Stimulated activated memory B cell treated with anti-CD40 and anti-IgM and Interleukin-4, amounts not matched to agents 10 μg/mL and 1 μg/mL and 100 μg/mL, for 72 hours (primary cell): ENCODE data around the gene LBX1.

ENCODE experiments used
- ATAC-seq: fragments of 150-1000 bp; cut with Tn5 transposase; 2 replicates; pipeline ENCODE4 v1.10.0; 2021
- H3K27ac Mint-ChIP-seq: one replicate; pipeline ENCODE4 v1.8.0; 2022; ENCODE audit warnings: mild to moderate bottlenecking, mixed read lengths
- H3K27me3 Mint-ChIP-seq: one replicate; pipeline ENCODE4 v1.8.0; 2022; ENCODE audit warnings: mixed read lengths
- H3K36me3 Mint-ChIP-seq: one replicate; pipeline ENCODE4 v1.8.0; 2022; ENCODE audit warnings: mixed read lengths
- H3K4me1 Mint-ChIP-seq: one replicate; pipeline ENCODE4 v1.8.0; 2022; ENCODE audit warnings: mixed read lengths
- H3K4me3 Mint-ChIP-seq: one replicate; pipeline ENCODE4 v1.8.0; 2022; ENCODE audit warnings: mild to moderate bottlenecking, moderate library complexity, mixed read lengths
- H3K9me3 Mint-ChIP-seq: one replicate; pipeline ENCODE4 v1.8.0; 2022; ENCODE audit warnings: mixed read lengths

The LBX1 gene, protein sequence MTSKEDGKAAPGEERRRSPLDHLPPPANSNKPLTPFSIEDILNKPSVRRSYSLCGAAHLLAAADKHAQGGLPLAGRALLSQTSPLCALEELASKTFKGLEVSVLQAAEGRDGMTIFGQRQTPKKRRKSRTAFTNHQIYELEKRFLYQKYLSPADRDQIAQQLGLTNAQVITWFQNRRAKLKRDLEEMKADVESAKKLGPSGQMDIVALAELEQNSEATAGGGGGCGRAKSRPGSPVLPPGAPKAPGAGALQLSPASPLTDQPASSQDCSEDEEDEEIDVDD

DNA sequence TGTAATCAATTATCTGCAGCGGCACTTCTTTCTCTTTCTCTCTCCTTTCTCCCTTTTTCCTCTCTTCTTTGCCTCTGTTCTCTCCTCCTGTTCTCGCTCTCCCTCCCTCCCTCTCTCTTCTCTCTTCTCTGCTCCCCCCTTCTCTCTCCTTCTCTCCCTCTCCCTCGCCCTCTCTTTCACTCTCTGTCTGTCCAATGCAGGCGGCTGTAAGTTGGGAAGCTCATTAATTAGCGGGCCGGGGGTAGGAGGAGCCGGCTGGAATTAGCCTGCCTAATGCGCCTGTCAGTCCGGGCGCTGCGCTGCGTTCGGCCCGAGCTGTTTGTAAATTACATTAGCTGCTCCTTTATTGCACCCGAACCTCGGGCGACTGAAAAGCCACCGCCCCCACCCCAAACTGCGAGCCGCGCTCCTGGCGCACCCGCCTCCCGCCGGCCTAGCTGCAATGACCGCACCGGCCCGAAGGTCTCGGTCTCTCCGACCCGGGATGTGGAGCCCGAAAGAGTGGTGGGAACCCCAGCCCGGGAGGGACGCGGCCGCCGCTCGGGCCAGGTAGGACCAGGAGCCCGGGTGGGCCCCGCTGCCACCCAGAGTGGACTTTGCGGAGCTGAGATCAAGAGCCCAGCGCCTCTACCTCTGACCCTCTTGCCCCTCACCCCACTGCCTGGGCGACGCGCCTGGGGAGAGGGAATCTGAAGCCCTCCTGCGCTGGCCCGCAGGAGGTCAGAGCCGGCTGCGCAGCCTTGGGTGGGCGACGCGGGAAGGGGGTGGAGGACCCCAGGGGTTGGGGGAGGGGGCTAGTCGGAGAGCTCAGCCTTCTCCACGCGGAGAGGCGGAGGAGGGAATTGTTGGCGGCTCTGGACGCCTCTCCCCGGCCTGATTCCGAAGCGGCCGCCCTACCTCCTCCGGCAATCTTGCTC lies at the start of gene LBX1:
Gene LBX1, minus strand, starts transcription at position 198 of the 917 bp plus-strand sequence. CDS start 648 bp downstream, outside the sequence.
- Mint-ChIP-seq H3K4me3 (peak within 1 kb of the TSS; percentile 43), H3K27ac (no peak within 1 kb of the TSS), H3K36me3 (peaks cover 6% of the 10 kb centered on the region), H3K9me3 (peaks cover 6% of the 10 kb centered on the region), H3K27me3 (peaks cover 97% of the 10 kb centered on the region), H3K4me1 (peaks cover 42% of the 10 kb centered on the region)
- no peak for ATAC-seq

DNA sequence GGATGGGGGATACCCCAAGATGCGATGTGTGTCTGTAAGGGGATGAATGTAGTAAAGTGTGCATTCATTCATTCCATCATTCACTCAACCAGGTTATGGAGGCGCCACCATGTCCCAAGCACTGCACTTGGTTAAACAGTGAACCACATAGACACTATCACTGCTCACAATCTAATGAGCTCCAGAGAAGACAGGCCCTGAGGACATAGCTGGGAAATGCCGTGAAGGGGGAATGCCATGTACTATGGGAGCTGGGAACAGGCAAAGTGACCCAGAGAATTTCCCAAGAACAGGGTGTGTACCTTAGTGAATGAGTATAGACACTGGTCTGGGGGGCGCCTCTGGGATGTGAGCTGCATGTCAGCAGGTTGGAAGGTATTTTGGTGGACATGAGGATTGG lies 44.5 kb upstream of the LBX1 start:
- ATAC-seq = no peak
- no peak overlapping the region for H3K4me3 Mint-ChIP-seq
- peaks cover 27% of the 10 kb centered on the region for H3K27me3 Mint-ChIP-seq
- H3K9me3 Mint-ChIP-seq = no peaks in the 10 kb centered on the region
- H3K27ac Mint-ChIP-seq = no peak overlapping the region
- H3K4me1 Mint-ChIP-seq = peaks cover 8% of the 10 kb centered on the region
- H3K36me3 Mint-ChIP-seq = no peaks in the 10 kb centered on the region

DNA sequence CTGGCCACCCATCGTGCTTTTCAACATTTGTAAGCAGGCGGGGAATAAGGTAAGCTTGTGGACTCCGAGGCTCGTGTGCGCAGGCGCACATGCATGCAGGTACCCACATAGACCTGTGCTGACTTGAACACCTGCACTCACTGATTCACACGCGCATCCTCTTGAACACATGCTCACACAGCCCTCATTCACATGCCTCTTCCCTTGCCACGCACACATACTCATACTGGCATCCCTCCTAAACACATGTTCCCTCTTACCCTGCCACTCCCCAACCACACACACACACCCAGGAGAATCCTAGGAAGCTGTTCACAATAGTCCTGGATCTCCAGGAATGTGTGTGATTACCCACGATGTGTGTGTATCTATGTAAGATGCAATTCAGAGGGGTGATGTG lies 44.1 kb upstream of the LBX1 start:
- H3K27ac Mint-ChIP-seq = no peak overlapping the region
- peaks cover 27% of the 10 kb centered on the region for H3K27me3 Mint-ChIP-seq
- peaks cover 8% of the 10 kb centered on the region for H3K4me1 Mint-ChIP-seq
- ATAC-seq = no peak
- no peaks in the 10 kb centered on the region for H3K36me3 Mint-ChIP-seq
- H3K9me3 Mint-ChIP-seq = no peaks in the 10 kb centered on the region
- H3K4me3 Mint-ChIP-seq = no peak overlapping the region

DNA sequence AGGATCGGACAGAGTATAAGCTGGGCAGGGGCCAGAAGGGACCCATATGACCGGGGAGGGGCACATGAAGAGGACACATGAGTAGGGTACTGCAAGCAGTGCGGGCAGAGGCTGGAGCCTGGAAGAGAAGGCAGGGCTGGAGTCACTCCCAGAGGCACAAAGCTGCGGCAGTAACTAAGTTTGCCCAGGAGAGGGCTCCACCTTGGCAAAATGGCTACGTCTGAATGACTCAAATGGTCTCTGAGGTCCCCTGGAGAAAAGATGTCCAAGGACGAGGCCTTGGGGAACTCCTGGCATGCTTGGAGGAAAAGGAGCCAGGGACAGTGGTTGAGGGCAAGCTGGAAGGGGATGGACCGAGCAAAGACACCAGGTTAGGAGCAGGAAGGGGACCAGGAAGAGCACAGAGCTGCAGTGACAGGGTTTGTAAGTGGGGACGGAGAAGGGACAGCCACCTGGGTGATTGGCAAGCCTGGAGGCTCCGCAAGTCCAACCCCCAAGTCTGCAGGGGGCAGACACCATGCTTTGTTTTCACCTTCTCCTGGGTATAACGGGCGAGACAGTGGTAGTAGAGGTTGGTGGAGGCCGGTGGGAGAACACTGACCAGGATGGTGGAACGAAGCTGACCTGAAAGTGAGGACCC lies 43.1 kb upstream of the LBX1 start:
- Mint-ChIP-seq H3K36me3 (no peaks in the 10 kb centered on the region), H3K27me3 (peaks cover 27% of the 10 kb centered on the region), H3K4me3 (no peak overlapping the region), H3K27ac (no peak overlapping the region), H3K4me1 (peaks cover 8% of the 10 kb centered on the region), H3K9me3 (no peaks in the 10 kb centered on the region)
- ATAC-seq = peak; percentile 64

DNA sequence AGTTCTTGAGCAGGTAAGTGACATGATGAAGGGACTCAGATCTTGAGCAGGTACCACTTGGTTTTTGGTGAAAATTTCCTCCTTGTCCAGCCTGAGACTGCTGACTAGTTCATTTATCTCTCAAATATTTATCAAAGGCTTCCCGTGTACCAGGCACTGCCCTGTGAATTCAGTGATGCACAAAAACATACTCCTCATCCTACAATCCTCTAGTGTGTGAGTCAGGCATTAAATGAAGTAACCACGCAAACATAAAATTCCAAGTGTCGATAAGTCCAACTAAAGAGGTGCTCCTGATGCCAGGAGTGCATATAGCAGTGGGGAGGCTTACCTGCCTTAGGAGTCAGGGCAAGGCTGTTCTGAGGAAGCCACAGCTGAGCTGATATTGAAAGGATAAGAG lies 41.5 kb upstream of the LBX1 start:
- ATAC-seq = no peak

DNA sequence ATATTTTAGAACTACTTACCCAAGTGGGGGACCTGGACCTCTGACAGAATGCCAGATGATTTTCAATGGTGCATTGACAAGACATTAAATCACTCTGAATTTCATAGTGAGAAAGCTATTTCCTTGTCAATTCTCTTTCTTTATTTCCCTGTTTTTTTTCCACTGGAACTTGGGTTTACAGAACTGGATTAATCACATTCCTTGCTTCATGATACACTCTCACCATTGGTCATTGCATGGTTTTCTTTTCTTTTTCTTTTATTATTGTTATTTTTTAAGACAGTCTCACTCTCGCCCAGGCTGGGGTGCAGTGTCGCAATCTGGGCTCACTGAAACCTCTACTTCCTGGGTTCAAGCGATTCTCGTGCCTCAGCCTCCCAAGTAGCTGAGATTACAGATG lies 38.5 kb upstream of the LBX1 start:
- H3K4me3 Mint-ChIP-seq = no peak overlapping the region
- no peaks in the 10 kb centered on the region for H3K9me3 Mint-ChIP-seq
- no peaks in the 10 kb centered on the region for H3K36me3 Mint-ChIP-seq
- H3K27me3 Mint-ChIP-seq = peaks cover 46% of the 10 kb centered on the region
- peaks cover 8% of the 10 kb centered on the region for H3K4me1 Mint-ChIP-seq
- no peak for ATAC-seq
- no peak overlapping the region for H3K27ac Mint-ChIP-seq

More for the DNA sequence above, 41.5 kb upstream of the LBX1 start:
- Mint-ChIP-seq H3K4me1 (peaks cover 8% of the 10 kb centered on the region), H3K4me3 (no peak overlapping the region), H3K27ac (no peak overlapping the region), H3K9me3 (no peaks in the 10 kb centered on the region), H3K36me3 (no peaks in the 10 kb centered on the region), H3K27me3 (peaks cover 27% of the 10 kb centered on the region)

DNA sequence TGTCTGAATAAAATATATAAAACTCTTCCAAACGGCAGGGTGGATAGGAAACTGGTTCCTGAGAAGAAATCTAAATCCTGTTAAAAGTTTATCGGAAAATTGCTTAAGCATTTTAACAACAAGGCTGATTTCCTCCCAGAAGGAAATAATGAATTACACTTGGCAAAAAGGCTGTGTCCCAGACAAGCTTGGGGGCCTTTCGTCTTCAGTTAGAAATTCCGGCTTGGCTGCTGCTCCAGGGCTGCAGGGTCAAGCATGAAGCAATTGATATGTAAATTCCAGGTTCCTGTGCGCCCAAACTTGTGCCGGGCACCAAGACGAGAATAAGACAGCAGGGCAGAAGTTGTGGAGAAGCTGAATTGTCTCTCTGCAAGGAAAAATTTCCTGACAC lies 38.0 kb upstream of the LBX1 start:
- Mint-ChIP-seq H3K4me1 (peaks cover 5% of the 10 kb centered on the region), H3K27me3 (peaks cover 46% of the 10 kb centered on the region), H3K27ac (no peak overlapping the region), H3K9me3 (no peaks in the 10 kb centered on the region), H3K36me3 (no peaks in the 10 kb centered on the region), H3K4me3 (no peak overlapping the region)
- no peak for ATAC-seq

DNA sequence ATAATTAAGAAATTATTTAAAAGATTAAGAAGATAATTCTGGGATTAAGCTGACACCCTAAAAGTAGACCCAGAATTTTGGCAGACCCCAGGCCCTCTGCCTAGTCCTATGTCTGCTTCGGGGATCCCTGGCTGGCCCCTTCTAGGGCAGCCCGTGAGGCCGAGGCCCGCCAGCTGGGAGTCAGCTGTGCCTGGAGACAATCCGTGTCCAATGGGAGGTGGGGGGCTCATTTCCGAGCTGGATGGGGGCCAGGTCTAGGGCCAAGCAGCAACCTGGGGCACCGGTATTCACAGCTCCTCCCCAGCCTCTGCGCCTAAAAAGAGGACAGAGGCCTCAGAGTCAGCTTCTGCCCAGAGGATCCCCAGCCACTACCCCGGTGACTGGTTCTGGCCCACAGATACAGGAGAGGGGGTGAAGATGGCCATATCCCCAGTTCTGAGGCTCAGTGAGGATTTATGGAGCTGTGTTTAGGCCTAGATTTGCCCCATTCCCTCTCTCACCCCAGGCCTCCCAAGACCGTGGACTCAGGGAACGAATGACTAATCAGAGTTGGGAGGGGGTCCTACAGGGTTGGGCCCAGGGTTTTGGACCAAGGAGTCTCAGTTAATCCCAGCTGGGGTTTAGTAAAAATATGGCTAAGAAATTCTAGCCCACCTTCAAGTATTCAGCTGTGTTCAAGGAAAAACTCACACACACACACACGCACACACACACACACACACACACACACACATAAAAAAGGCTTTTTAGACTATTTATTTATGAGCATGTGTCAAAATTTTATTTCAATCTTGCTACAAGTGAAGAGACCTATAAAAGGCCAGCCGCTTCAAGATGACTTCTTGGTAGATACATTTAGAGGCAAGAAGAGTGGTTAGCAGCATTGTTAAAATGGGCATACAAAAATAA lies 37.4 kb upstream of the LBX1 start:
- Mint-ChIP-seq H3K4me1 (no peaks in the 10 kb centered on the region), H3K36me3 (no peaks in the 10 kb centered on the region), H3K4me3 (no peak overlapping the region), H3K9me3 (no peaks in the 10 kb centered on the region), H3K27me3 (peaks cover 46% of the 10 kb centered on the region), H3K27ac (no peak overlapping the region)
- no peak for ATAC-seq

DNA sequence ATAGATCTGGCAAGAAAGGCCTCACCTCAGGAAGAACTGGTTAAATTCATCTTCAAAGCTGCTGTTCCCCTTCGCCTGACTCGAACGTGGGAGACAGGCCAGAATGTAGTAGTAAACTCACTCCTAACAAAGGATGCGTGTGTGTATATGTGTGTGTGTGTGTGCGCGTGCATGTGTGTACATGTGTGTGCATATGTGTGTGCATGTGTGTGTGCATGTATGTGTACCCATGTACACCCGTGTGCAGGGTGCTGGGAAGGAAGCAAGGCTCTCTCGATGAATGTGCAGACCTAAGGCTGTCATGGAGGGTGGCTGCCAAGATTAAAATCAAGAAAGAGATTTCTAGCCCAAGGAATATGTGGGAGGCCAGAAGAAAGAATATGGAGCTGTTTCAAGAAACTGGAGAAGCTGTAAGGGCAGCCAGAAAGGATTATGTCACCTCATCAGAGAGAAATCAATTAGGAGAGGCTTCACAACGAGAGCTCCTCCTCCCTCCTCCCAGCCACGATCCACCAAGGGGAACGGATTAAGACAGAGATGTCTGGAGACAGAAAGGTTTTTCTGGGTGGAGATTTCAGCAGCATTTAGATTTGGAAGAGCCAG lies 34.0 kb upstream of the LBX1 start:
- no peak for ATAC-seq
- Mint-ChIP-seq H3K4me1 (no peaks in the 10 kb centered on the region), H3K27me3 (peaks cover 48% of the 10 kb centered on the region), H3K27ac (no peak overlapping the region), H3K9me3 (peaks cover under 1% of the 10 kb centered on the region), H3K4me3 (no peak overlapping the region), H3K36me3 (no peaks in the 10 kb centered on the region)

DNA sequence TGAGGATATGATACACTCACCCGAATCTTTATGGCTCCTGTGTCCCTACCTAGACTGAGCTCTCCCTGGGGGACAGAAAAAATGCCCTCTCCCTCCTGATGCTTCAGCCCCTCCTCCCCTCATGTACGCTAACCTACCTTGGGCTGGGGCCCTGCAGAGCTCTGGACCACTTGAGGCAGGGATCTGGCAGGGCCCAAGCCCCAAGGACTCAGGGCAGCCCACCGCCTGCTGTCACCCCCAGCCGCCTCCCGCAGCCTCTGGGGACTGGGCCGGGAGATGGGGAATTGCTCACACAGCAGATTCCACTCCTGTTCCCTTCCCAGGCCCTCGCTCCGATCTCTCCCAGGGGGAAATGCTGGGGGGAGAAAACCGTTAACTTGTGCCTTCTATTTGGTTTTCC lies 32.9 kb upstream of the LBX1 start:
- ATAC-seq = no peak
- H3K27ac Mint-ChIP-seq = no peak overlapping the region
- H3K36me3 Mint-ChIP-seq = no peaks in the 10 kb centered on the region
- H3K9me3 Mint-ChIP-seq = peaks cover 3% of the 10 kb centered on the region
- no peak overlapping the region for H3K4me3 Mint-ChIP-seq
- H3K4me1 Mint-ChIP-seq = no peaks in the 10 kb centered on the region
- peaks cover 48% of the 10 kb centered on the region for H3K27me3 Mint-ChIP-seq

DNA sequence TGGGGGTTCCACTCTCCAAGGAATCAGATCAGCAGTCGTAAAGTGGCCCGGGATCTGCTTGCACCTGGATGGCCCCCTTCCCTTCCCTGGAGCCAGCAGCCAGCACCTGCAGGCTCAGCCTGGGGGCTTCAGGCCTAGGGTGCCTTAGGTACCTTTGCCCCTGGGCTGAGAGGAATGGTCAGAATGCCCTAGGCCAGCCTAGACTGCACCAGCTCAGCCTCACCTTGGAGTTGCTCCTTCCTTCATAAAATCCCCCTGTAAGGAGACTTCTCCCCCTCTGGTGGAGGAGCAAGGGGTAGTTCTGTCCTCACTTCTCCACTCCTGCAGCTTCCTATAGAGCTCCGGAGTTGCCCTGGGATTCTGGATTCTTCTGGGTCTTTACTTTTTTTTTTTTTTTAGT lies 32.4 kb upstream of the LBX1 start:
- H3K4me1 Mint-ChIP-seq = no peaks in the 10 kb centered on the region
- H3K27me3 Mint-ChIP-seq = peaks cover 48% of the 10 kb centered on the region
- ATAC-seq = no peak
- H3K27ac Mint-ChIP-seq = no peak overlapping the region
- H3K9me3 Mint-ChIP-seq = peaks cover 3% of the 10 kb centered on the region
- H3K4me3 Mint-ChIP-seq = no peak overlapping the region
- no peaks in the 10 kb centered on the region for H3K36me3 Mint-ChIP-seq

DNA sequence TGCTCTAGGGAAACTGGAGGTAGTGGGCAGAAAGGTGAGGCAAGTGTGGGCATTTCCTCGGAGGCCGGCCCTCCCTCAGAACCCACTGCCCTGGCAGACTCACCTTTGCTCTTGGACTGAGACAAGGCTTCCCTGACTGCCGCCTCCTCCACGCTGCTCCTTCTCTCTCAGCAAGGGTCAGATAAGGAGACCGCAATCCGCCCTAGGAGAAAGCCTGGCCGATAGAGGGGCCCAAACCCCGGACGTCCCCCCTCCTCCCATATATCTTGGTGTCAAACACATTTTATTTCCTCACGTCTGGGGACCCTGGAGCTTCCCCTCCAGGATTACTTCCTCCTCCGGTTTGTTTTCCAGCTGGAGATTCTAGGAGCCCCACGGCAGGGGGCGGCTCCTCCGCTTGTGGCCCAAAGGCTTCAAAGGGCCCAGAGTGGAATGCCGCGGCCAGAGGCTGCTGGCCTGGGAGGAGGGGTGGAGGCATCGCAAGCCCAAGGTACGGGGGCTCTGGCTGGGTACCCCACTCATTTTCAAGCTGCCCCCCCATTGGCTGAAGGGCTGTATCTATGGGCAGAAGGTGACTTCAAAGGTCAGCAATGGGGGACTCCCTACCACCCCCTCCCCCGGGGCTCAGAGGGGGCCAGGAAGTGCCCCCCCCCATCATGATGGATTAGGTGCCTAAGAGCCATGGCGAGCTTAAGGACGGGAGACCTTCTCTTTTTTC lies 31.7 kb upstream of the LBX1 start:
- Mint-ChIP-seq H3K4me1 (no peaks in the 10 kb centered on the region), H3K9me3 (peaks cover 3% of the 10 kb centered on the region), H3K27ac (no peak overlapping the region), H3K4me3 (no peak overlapping the region), H3K27me3 (peaks cover 50% of the 10 kb centered on the region), H3K36me3 (no peaks in the 10 kb centered on the region)
- no peak for ATAC-seq

DNA sequence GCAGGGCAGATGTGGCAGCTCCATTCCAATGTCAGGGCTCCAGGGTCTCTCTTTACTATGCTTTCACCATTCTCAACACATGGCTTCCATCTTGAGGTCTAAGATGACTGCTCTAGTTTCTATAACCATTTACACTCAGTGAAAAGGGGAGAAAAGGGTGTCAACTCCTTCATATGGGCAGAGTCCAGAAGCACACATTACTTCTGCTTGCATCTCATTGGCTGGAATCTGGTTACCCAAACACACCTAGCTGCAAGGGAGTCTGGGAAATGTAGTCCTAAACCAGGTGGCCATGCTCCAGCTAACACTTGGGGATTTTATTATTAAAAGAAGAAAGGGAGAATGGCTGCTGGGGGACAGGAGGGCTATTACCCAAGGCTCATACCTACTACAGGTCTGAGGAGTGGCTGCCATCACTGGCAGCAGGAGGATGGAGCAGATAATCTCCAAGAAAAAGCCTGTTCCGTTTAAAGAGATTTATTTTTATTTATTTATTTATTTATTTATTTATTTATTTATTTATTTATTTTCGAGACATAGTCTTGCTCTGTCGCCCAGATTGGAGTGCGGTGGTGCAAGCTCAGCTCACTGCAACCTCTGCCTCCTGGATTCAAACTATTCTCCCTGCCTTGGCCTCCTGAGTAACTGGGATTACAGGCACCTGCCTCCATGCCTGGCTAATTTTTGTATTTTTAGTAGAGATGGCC lies 29.1 kb upstream of the LBX1 start:
- Mint-ChIP-seq H3K27ac (no peak overlapping the region), H3K36me3 (no peaks in the 10 kb centered on the region), H3K9me3 (peaks cover 3% of the 10 kb centered on the region), H3K4me1 (no peaks in the 10 kb centered on the region), H3K27me3 (peaks cover 58% of the 10 kb centered on the region), H3K4me3 (no peak overlapping the region)
- no peak for ATAC-seq
